Esophagus muscularis mucosa (tissue), 4 donors: ENCODE results near the gene CCDC12. TPM values are rescaled to one million over a fixed set of nuclear protein-coding genes. Genes with fewer than 3 reads are reported as not detected.

Experiments
- DNase-seq: peaks from one replicate; pipeline ENCODE4 v3.0.0-alpha.2; 2017; ENCODE audit errors: extremely low spot score
- H3K27ac ChIP-seq, 4 donors: fragments of 200-600 bp; sonication (generic); replicated peaks in 1 of 4; 1 replicate in 3 of 4; 2 replicates in 1 of 4; pipeline ENCODE4 v1.5.1; 2016 to 2019; ENCODE audit warnings: mild to moderate bottlenecking in 1 of 4
- H3K27me3 ChIP-seq, 4 donors: fragments of 200-600 bp; sonication (generic); one replicate each; pipeline versions ENCODE4 v1.5.1 to v1.6.0; 2016 to 2019
- H3K36me3 ChIP-seq, 4 donors: fragments of 200-600 bp; sonication (generic); one replicate each; pipeline ENCODE4 v1.5.1; 2016 to 2019
- H3K4me1 ChIP-seq, 4 donors: fragments of 200-600 bp; sonication (generic); one replicate each; pipeline ENCODE4 v1.5.1; 2016 to 2019
- H3K4me3 ChIP-seq, 4 donors: fragments of 200-600 bp; sonication (generic); 1 replicate in 2 of 4; 2 replicates in 2 of 4; pipeline ENCODE4 v1.5.1; 2016 to 2019; ENCODE audit warnings: mild to moderate bottlenecking in 4 of 4, moderate library complexity in 1 of 4
- H3K9me3 ChIP-seq, 4 donors: fragments of 200-600 bp; sonication (generic); 1 replicate in 3 of 4; 2 replicates in 1 of 4; pipeline ENCODE4 v1.5.1; 2016 to 2019
- CTCF ChIP-seq, 3 experiments: fragments of 200-600 bp in 2 of 3; fragments of 450-650 bp in 1 of 3; sonication (generic) in 2 of 3; IDR thresholded peaks; one replicate each; pipeline ENCODE4 v1.5.1; 2017 to 2019; ENCODE audit warnings: antibody characterized with exemption in 3 of 3, mild to moderate bottlenecking in 2 of 3, moderate library complexity in 1 of 3
- EP300 ChIP-seq: sonication (generic); formaldehyde crosslinking; IDR thresholded peaks from one replicate; pipeline ENCODE4 v1.6.1; 2017; ENCODE audit warnings: antibody characterized with exemption
- POLR2A ChIP-seq: fragments of 450-650 bp; IDR thresholded peaks from one replicate; pipeline ENCODE4 v1.6.1; 2017; ENCODE audit warnings: antibody characterized with exemption, moderate library complexity, mild to moderate bottlenecking, low read depth
- POLR2AphosphoS5 ChIP-seq, 2 donors: sonication (generic); formaldehyde crosslinking; IDR thresholded peaks; one replicate each; pipeline ENCODE4 v1.6.1; 2017; ENCODE audit warnings: antibody characterized with exemption in 2 of 2
- WGBS: methylation state at CpG from one replicate; pipeline ENCODE4 v1.1.5; 2018; 5-methylcytosine and 5-hydroxymethylcytosine counted together
- intact Hi-C: fragments of 100-400 bp; cut with DNase I; formaldehyde crosslinking; loops from one replicate; pipeline ENCODE4 v1.15.1; 2023
- total RNA-seq, 4 donors: library from RNA; depleted of rRNA; stranded (reverse); fragments of >200 nt; gene quantifications; one replicate each; pipeline versions ENCODE4 v1.1.0 to v1.2.1, GENCODE V29; 2016

Gene CCDC12
- total RNA-seq, 4 donors from 2014 or later, result 27.5 to 54.8 (median 36.7) TPM

DNA sequence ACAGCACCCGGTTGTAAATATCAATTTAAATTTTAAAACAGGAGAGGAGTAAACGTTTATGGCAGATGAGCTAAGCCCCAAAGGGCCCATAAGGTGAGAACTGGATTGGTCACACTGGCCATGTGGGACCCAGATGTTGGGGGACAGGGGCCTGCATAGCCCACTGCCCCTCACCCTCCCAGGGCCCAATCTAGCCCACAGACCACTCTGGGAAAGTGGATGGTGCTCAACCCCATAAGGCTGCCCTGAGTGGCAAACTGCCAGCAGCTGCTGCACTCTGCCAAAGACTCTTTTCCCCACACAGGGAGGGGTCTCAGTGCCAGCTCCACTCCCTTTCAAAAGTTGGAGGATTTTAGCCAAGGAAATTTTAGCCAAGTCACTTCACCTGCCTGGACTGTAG, 42.5 kb downstream of the CCDC12 start:
- Histone ChIP-seq H3K36me3 (peaks cover 0 to 25% (median 19%) of the 10 kb centered on the region in 4 donors), H3K9me3 (no peaks in the 10 kb centered on the region), H3K27ac (peak overlapping the region; percentile 73 to 83 (median 78)), H3K4me1 (peaks cover 97 to 99% (median 98%) of the 10 kb centered on the region in 4 donors), H3K27me3 (no peaks in the 10 kb centered on the region), H3K4me3 (no peak overlapping the region)
- no peak for DNase-seq
- intact Hi-C loops, result no loop called here
- WGBS, result 56% methylated on average over 2 of the region's 2 CpGs
- no peak for TF ChIP-seq EP300
- no peak for TF ChIP-seq CTCF (IDR thresholded peaks at IDR 0.05)
- no peak for TF ChIP-seq POLR2AphosphoS5 (IDR thresholded peaks at IDR 0.05)
- no peak for TF ChIP-seq POLR2A

DNA sequence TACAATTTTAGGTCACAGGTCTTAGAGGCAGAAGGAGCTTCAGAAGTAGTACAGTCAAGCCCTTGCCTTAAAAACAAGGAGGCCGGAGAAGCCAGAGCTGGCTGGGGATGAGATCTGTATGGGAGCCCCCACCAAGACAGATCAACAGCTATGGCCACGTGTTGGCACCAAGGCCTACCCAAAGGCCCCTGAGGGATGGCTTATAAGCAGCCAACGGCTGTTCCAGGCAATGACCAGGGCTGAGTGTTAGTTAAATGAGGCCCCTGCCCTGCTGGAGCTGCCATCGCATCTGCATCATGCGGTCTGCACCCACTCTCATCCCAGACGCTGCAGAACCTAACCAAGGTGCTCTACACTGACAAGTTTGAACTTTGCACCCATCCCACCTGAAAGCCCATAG, 43.3 kb downstream of the CCDC12 start:
- WGBS, result 67% methylated on average over 5 of the region's 6 CpGs
- DNase-seq, result no peak
- intact Hi-C loops, result no loop called here

GRCh38 chr3:46932455-46933225, 43.9 kb downstream of the CCDC12 start:
- 72% methylated on average over 6 of the region's 7 CpGs for WGBS

More for the DNA sequence above, 43.3 kb downstream of the CCDC12 start:
- TF ChIP-seq EP300 (no peak), CTCF (IDR thresholded peaks at IDR 0.05) (no peak), POLR2A (no peak), POLR2AphosphoS5 (IDR thresholded peaks at IDR 0.05) (no peak)
- Histone ChIP-seq H3K4me3 (no peak overlapping the region), H3K4me1 (peaks cover 97 to 99% (median 98%) of the 10 kb centered on the region in 4 donors), H3K9me3 (no peaks in the 10 kb centered on the region), H3K36me3 (peaks cover 0 to 23% (median 19%) of the 10 kb centered on the region in 4 donors), H3K27ac (peak overlapping the region; percentile 73 to 83 (median 80)), H3K27me3 (no peaks in the 10 kb centered on the region)

DNA sequence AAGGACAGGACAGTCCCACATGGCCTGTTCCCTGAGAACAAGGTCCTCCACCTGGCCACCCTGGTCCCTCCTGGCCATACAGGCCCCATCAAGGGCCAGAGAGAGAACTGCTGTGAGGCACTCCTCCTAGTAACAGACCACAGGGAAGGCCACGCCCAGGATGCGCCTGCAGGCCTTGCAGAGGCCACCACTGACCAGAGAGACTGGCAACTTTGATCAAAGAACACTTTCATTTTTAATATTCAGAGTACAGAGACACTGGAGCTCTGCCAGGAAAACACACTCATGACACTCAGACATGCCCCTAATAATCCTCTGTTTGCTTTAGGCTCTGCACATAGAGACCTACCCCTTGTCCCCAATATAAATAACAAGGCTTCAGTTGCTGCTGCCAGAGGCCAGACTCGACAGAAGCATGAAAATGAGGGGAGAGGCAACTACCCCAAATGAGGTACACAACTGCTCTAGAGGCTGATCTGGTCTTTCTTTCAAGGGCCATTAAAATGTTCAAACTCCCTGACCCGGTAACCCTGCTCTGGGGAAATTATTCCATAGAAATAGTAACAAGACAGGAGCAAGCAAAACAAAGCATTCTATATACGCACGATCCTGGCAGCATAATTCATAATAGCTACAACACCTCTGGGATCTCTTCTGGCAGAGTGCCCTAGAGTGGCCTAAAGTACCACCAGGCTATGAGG, 44.8 kb downstream of the CCDC12 start:
- TF ChIP-seq CTCF (IDR thresholded peaks at IDR 0.05) (no peak), POLR2AphosphoS5 (IDR thresholded peaks at IDR 0.05) (peak in 1 of 2 donors; percentile 21)
- no peak for DNase-seq
- 23% methylated on average over 6 of the region's 6 CpGs for WGBS
- Histone ChIP-seq H3K27ac (peak overlapping the region; percentile 73 to 83 (median 80)), H3K4me3 (no peak overlapping the region), H3K9me3 (no peaks in the 10 kb centered on the region), H3K36me3 (peaks cover 0 to 22% (median 8%) of the 10 kb centered on the region in 4 donors), H3K27me3 (no peaks in the 10 kb centered on the region), H3K4me1 (peaks cover 99 to 100% (median 100%) of the 10 kb centered on the region in 4 donors)
- intact Hi-C loops, result no loop called here

More at GRCh38 chr3:46932455-46933225, 43.9 kb downstream of the CCDC12 start:
- Histone ChIP-seq H3K9me3 (no peaks in the 10 kb centered on the region), H3K36me3 (peaks cover 0 to 20% (median 16%) of the 10 kb centered on the region in 4 donors), H3K4me1 (peaks cover 97 to 99% (median 98%) of the 10 kb centered on the region in 4 donors), H3K27ac (peak overlapping the region; percentile 73 to 83 (median 80)), H3K4me3 (no peak overlapping the region), H3K27me3 (no peaks in the 10 kb centered on the region)
- intact Hi-C loops, result no loop called here
- TF ChIP-seq EP300 (no peak), CTCF (IDR thresholded peaks at IDR 0.05) (no peak), POLR2AphosphoS5 (IDR thresholded peaks at IDR 0.05) (no peak), POLR2A (no peak)
- no peak for DNase-seq
